Hepatocyte (in vitro differentiated cells): Measurements from ENCODE around the gene PTPRN2. TPM values are rescaled to one million over a fixed set of nuclear protein-coding genes. Genes with fewer than 3 reads are reported as not detected.

ENCODE experiments used
- DNase-seq: peaks from one replicate; pipeline ENCODE4 v3.0.0-alpha.2; 2016; ENCODE audit warnings: low spot score
- H2AFZ ChIP-seq: fragments of 200-600 bp; sonication (generic); 2 replicates; pipeline ENCODE4 v1.6.0; 2016; ENCODE audit warnings: antibody characterized with exemption, mild to moderate bottlenecking
- H3K27ac ChIP-seq: fragments of 200-600 bp; sonication (generic); 2 replicates; pipeline ENCODE4 v1.5.1; 2016; ENCODE audit warnings: mild to moderate bottlenecking
- H3K27me3 ChIP-seq: fragments of 200-600 bp; sonication (generic); 2 replicates; pipeline ENCODE4 v1.6.1; 2016
- H3K36me3 ChIP-seq: fragments of 200-600 bp; sonication (generic); replicated peaks from 2 replicates; pipeline ENCODE4 v1.5.1; 2016; ENCODE audit warnings: low read depth; ENCODE audit not compliant: insufficient read depth
- H3K4me1 ChIP-seq: fragments of 200-600 bp; sonication (generic); 2 replicates; pipeline ENCODE4 v1.5.1; 2016; ENCODE audit warnings: mild to moderate bottlenecking, moderate library complexity; ENCODE audit not compliant: insufficient read depth
- H3K4me2 ChIP-seq: fragments of 200-600 bp; sonication (generic); 2 replicates; pipeline ENCODE4 v1.6.0; 2016
- H3K4me3 ChIP-seq: fragments of 200-600 bp; sonication (generic); 2 replicates; pipeline ENCODE4 v1.5.1; 2016; ENCODE audit warnings: mild to moderate bottlenecking
- H3K79me2 ChIP-seq: fragments of 200-600 bp; sonication (generic); 2 replicates; pipeline ENCODE4 v1.6.0; 2017; ENCODE audit warnings: mild to moderate bottlenecking
- H3K9me2 ChIP-seq: fragments of 200-600 bp; sonication (generic); replicated peaks from 2 replicates; pipeline ENCODE4 v1.6.0; 2017; ENCODE audit warnings: mild to moderate bottlenecking; ENCODE audit not compliant: insufficient read depth
- H3K9me3 ChIP-seq: fragments of 200-600 bp; sonication (generic); 2 replicates; pipeline ENCODE4 v1.5.1; 2016; ENCODE audit warnings: low read depth, mild to moderate bottlenecking
- H4K20me1 ChIP-seq: fragments of 200-600 bp; sonication (generic); 2 replicates; pipeline ENCODE4 v1.6.0; 2016; ENCODE audit warnings: mild to moderate bottlenecking; ENCODE audit not compliant: insufficient read depth, poor library complexity, severe bottlenecking
- EZH2 ChIP-seq: fragments of 200-600 bp; sonication (generic); IDR thresholded peaks from 2 replicates; pipeline ENCODE4 v1.6.1; 2016; ENCODE audit warnings: antibody characterized with exemption, mild to moderate bottlenecking, borderline replicate concordance
- EZH2phosphoT487 ChIP-seq: fragments of 200-600 bp; sonication (generic); IDR thresholded peaks from one replicate; pipeline ENCODE4 v1.6.1; 2018; ENCODE audit warnings: antibody characterized with exemption, mild to moderate bottlenecking, low read depth, moderate library complexity; ENCODE audit not compliant: unreplicated experiment, severe bottlenecking
- WGBS: methylation state at CpG from one replicate; pipeline ENCODE4 v1.1.6; 2016; ENCODE audit warnings: low lambda C conversion rate; ENCODE audit errors: missing lambda C conversion rate; 5-methylcytosine and 5-hydroxymethylcytosine counted together
- polyA plus RNA-seq: library from polyadenylated mRNA; unstranded; fragments of >200 nt; fragmentation: Nextera tagmentation; extraction: Ambion mirVana; gene quantifications from 2 replicates; pipeline ENCODE4 v1.2.1, GENCODE V29; 2016
- total RNA-seq: library from RNA; depleted of rRNA; stranded (reverse); fragments of >200 nt; gene quantifications from 2 replicates; pipeline ENCODE4 v1.2.3, GENCODE V29; 2014
- TF ChIP-seq, protein P1 (sequence below): fragments of 200-600 bp; sonication (generic); IDR thresholded peaks from 2 replicates; pipeline ENCODE4 v1.5.1; 2016; ENCODE audit warnings: antibody characterized with exemption, mild to moderate bottlenecking; ENCODE audit not compliant: poor library complexity

PTPRN2 gene
- total and polyA plus RNA-seq, 2 experiments from 2014 or later, result 2.1 to 3.3 TPM

DNA sequence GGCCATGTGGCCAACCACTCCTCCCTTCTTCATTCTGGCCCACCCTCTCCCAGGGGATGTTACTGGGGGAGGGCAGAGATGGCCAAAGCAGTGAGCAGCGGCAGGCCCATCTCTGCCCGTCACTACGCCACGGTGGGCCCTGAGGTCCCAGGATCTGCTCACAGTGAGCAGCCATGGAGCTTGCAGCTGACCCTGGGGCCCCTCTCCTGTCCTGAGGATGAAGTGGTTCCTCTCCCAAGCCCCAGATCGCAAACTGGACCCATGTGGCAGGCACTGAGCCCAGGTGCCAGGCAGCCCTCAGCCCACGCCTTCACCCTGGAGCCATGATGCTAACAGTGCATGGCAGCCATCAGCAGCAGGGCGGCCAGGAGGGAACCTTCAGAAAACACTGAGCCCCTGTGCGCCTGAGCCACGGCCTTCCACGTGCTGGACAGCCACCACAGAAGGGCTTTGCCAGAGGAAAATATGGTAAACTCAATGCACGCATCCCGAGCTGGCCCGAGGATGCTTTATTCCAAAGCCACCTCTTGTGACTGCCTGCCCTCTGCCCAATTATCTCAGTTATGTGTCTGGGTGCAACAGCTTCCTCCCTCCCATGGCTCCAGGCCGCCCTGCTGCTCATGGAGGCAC is 485.7 kb downstream of the PTPRN2 start:
- H3K79me2 ChIP-seq, result no peaks in the 10 kb centered on the region
- no peak overlapping the region for H3K4me3 ChIP-seq
- no peak overlapping the region for H3K4me2 ChIP-seq
- H2AFZ ChIP-seq, result no peak overlapping the region
- 93% methylated on average over 14 of the region's 14 CpGs for WGBS
- no peaks in the 10 kb centered on the region for H3K9me3 ChIP-seq
- H4K20me1 ChIP-seq, result no peaks in the 10 kb centered on the region
- H3K27ac ChIP-seq, result no peak overlapping the region
- no peaks in the 10 kb centered on the region for H3K36me3 ChIP-seq
- DNase-seq, result no peak
- H3K4me1 ChIP-seq, result no peaks in the 10 kb centered on the region
- no peaks in the 10 kb centered on the region for H3K27me3 ChIP-seq
- TF ChIP-seq, protein P1, sequence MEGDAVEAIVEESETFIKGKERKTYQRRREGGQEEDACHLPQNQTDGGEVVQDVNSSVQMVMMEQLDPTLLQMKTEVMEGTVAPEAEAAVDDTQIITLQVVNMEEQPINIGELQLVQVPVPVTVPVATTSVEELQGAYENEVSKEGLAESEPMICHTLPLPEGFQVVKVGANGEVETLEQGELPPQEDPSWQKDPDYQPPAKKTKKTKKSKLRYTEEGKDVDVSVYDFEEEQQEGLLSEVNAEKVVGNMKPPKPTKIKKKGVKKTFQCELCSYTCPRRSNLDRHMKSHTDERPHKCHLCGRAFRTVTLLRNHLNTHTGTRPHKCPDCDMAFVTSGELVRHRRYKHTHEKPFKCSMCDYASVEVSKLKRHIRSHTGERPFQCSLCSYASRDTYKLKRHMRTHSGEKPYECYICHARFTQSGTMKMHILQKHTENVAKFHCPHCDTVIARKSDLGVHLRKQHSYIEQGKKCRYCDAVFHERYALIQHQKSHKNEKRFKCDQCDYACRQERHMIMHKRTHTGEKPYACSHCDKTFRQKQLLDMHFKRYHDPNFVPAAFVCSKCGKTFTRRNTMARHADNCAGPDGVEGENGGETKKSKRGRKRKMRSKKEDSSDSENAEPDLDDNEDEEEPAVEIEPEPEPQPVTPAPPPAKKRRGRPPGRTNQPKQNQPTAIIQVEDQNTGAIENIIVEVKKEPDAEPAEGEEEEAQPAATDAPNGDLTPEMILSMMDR, result no peak
- TF ChIP-seq EZH2phosphoT487 (no peak), EZH2 (no peak)
- no peaks in the 10 kb centered on the region for H3K9me2 ChIP-seq

DNA sequence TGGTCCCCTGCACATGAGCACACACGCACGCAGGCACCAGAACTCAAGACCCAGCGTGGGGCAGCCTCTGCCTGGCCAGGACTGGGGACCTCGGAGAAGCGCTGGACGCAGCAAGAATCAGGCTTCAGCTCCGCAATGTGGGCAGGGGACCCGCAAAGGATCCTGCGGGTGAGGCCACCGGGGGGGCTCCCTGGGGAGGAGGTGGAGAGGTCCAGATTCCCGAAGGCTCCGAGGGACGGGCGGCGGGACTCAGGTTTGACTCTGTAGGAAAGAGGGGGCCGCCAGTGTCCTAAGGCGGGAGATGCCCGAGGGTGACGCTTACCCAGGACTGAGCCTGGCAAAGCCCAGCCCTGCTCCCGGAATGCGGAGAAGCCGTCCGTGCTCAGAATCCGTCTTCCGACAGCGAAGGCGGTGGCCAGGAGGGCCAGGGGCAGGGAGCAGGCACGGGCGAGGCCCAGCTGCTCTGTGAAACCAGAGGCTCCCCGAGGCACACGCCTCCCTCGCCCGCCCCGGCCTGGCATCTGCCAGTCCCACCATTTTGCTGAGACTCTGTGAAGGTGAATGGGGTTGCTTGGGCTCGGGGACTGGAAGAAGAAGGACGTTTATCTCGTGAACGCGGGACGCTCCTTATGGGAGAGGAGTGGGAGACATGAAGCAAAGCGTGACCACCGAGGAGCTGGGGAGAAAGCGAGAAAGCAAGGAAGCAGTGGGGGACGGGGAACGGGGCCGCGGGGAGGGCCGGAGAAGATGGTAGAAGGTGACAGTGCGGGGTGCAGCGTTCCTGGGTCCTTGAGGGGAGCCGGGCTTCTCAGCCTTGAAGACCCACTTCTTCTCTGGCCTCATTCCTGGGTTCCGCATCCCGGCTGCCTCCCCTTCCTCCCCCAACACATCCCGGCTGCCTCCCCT is 489.2 kb downstream of the PTPRN2 start:
- Histone ChIP-seq H3K36me3 (no peaks in the 10 kb centered on the region), H3K4me2 (no peak overlapping the region), H3K9me3 (no peaks in the 10 kb centered on the region), H4K20me1 (no peaks in the 10 kb centered on the region), H3K79me2 (no peaks in the 10 kb centered on the region), H3K9me2 (no peaks in the 10 kb centered on the region), H3K27me3 (no peaks in the 10 kb centered on the region), H3K4me1 (no peaks in the 10 kb centered on the region), H3K4me3 (no peak overlapping the region), H2AFZ (no peak overlapping the region), H3K27ac (no peak overlapping the region)
- TF ChIP-seq EZH2 (no peak), EZH2phosphoT487 (no peak)
- TF ChIP-seq, protein P1, result no peak
- 94% methylated on average over 42 of the region's 54 CpGs for WGBS
- no peak for DNase-seq

DNA sequence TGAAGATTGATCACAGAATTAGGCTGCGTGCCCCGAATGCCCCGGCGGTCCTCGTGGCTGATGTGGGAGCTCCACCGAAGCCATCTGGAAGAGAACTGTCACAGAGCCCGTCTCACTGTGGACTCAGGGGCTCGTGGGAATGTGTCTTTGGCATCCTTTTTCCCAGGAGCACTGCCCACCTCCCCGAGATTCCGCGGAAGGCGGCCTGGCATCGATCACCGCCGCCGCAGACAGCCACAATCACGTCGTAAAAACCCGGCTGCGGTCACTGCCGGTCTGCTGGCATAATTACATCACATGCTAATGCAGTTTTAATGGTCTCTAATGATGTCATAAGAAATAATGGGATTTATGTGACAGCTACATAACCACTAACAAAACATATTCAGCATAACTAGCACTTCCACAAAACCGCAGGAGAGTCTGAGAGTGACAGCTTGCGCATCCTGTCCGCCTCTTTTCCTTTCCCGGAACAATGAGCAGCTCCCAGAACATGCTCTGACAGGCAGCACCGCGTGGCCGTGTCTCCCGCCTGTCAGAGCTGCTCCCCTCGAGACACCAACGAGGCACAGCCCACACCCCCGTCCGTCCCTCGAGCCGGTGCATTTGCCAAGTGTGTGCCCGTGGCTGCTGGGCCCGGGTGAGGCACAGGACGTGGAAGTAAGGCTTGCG is 490.0 kb downstream of the PTPRN2 start:
- Histone ChIP-seq H3K9me2 (no peaks in the 10 kb centered on the region), H3K36me3 (no peaks in the 10 kb centered on the region), H3K27ac (no peak overlapping the region), H3K4me2 (no peak overlapping the region), H3K9me3 (no peaks in the 10 kb centered on the region), H3K4me3 (no peak overlapping the region), H4K20me1 (no peaks in the 10 kb centered on the region), H3K27me3 (no peaks in the 10 kb centered on the region), H3K4me1 (no peaks in the 10 kb centered on the region), H3K79me2 (no peaks in the 10 kb centered on the region), H2AFZ (no peak overlapping the region)
- peak; percentile 89 for TF ChIP-seq EZH2phosphoT487
- TF ChIP-seq, protein P1, result no peak
- 57% methylated on average over 39 of the region's 39 CpGs for WGBS
- DNase-seq, result no peak
